ENCODE measurements around the gene LRRC43. TPM values are rescaled to one million over a fixed set of nuclear protein-coding genes. Genes with fewer than 3 reads are reported as not detected.

LRRC43 gene
- total and polyA plus RNA-seq, 12 donors, result 0.17 to 4.5 (median 1.1) TPM

- Histone ChIP-seq H3K27ac (no peak overlapping the region), H3K4me3 (peak overlapping the region in 2 of 4 donors; percentile 65 to 82), H3K4me1 (replicated peaks in 1 of 2) (no peaks in the 10 kb centered on the region), H3K27me3 (no peaks in the 10 kb centered on the region), H3K36me3 (replicated peaks in 1 of 2) (no peaks in the 10 kb centered on the region), H3K9me3 (replicated peaks in 1 of 3) (no peaks in the 10 kb centered on the region)
- WGBS, 4 donors, result 71 to 97% (median 81%) methylated on average over 1 to 10 of the region's 10 CpGs
- intact Hi-C loops (cut with DNase I), result loop anchor here in 1 of 2 donors (10.0 kb wide), 1 partner anchor 129 kb away; no protein-coding TSS in a partner anchor
- TF ChIP-seq, protein P1, sequence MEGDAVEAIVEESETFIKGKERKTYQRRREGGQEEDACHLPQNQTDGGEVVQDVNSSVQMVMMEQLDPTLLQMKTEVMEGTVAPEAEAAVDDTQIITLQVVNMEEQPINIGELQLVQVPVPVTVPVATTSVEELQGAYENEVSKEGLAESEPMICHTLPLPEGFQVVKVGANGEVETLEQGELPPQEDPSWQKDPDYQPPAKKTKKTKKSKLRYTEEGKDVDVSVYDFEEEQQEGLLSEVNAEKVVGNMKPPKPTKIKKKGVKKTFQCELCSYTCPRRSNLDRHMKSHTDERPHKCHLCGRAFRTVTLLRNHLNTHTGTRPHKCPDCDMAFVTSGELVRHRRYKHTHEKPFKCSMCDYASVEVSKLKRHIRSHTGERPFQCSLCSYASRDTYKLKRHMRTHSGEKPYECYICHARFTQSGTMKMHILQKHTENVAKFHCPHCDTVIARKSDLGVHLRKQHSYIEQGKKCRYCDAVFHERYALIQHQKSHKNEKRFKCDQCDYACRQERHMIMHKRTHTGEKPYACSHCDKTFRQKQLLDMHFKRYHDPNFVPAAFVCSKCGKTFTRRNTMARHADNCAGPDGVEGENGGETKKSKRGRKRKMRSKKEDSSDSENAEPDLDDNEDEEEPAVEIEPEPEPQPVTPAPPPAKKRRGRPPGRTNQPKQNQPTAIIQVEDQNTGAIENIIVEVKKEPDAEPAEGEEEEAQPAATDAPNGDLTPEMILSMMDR (IDR thresholded peaks at IDR 0.05), result no peak
- no peak for TF ChIP-seq POLR2A (IDR thresholded peaks at IDR 0.05)
- no peak for DNase-seq
Observed at GRCh38 chr12:122183588-122183940, 641 bp downstream of the LRRC43 start.

DNA sequence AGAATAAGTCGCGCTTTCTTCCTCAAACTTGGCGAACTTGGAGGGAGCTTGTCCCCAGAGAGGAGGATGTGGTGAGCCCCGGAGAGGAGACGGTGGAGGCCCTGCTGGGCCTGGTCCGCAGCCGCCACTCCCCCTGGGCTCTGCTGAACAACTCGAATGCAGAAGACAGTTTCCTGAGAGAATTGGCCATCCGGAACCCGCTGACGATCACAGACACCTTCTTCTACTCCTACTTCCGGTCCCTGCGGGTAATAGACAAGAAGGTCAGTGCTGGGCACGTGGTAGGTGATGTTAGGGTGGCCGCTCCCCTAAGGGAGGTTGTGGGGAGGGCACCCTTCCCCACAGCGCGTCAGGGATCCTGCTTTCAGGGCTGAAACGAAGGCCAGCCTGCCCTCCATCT, 1.6 kb downstream of the LRRC43 start:
- H3K4me3 ChIP-seq, result no peak overlapping the region
- H3K9me3 ChIP-seq (replicated peaks in 1 of 3), result no peaks in the 10 kb centered on the region
- H3K36me3 ChIP-seq (replicated peaks in 1 of 2), result no peaks in the 10 kb centered on the region
- DNase-seq, result no peak
- 68 to 86% (median 81%) methylated on average over 9 to 18 of the region's 18 CpGs for WGBS, 4 donors
- no peaks in the 10 kb centered on the region for H3K27me3 ChIP-seq
- intact Hi-C loops (cut with DNase I), result loop anchor here in 1 of 2 donors (10.0 kb wide), 1 partner anchor 130 kb away; no protein-coding TSS in a partner anchor
- H3K27ac ChIP-seq, result no peak overlapping the region
- TF ChIP-seq, protein P1 (IDR thresholded peaks at IDR 0.05), result no peak
- no peak for TF ChIP-seq POLR2A (IDR thresholded peaks at IDR 0.05)
- no peaks in the 10 kb centered on the region for H3K4me1 ChIP-seq (replicated peaks in 1 of 2)

DNA sequence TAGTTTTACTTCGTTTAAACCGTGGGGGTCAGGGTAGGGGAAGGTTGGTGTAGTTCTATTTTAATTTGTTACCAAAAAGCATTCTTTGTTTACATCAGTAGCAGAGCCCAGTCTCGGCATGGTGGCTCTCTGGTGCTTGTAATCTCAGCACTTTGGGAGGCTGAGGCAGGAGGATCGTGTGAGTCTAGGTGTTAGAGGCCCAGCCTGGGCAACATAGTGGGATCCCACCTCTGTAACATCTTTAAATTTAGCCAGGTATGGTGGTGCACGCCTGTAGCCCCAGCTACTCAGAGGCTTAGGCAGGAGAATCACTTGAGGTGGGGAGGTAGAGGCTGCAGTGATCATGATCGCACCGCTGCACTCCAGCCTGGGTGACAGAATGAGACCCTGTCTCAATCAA, 2.2 kb downstream of the LRRC43 start:
- Histone ChIP-seq H3K27me3 (no peaks in the 10 kb centered on the region), H3K4me3 (no peak overlapping the region), H3K4me1 (replicated peaks in 1 of 2) (no peaks in the 10 kb centered on the region), H3K27ac (no peak overlapping the region), H3K36me3 (replicated peaks in 1 of 2) (no peaks in the 10 kb centered on the region), H3K9me3 (replicated peaks in 1 of 3) (no peaks in the 10 kb centered on the region)
- DNase-seq, result no peak
- 92 to 95% (median 94%) methylated on average over 5 to 7 of the region's 7 CpGs for whole genome bisulfite sequencing, 4 donors
- TF ChIP-seq, protein P1 (IDR thresholded peaks at IDR 0.05), result no peak
- no peak for TF ChIP-seq POLR2A (IDR thresholded peaks at IDR 0.05)
- intact Hi-C loops (cut with DNase I), result loop anchor here in 1 of 2 donors (10.0 kb wide), 1 partner anchor 130 kb away; no protein-coding TSS in a partner anchor

- Histone ChIP-seq H3K4me3 (no peak overlapping the region), H3K27me3 (no peaks in the 10 kb centered on the region), H3K9me3 (replicated peaks in 1 of 3) (no peaks in the 10 kb centered on the region), H3K27ac (no peak overlapping the region), H3K36me3 (replicated peaks in 1 of 2) (no peaks in the 10 kb centered on the region), H3K4me1 (replicated peaks in 1 of 2) (no peaks in the 10 kb centered on the region)
- 88 to 95% (median 90%) methylated on average over 6 to 10 of the region's 10 CpGs for WGBS, 4 donors
- DNase-seq, result no peak
- TF ChIP-seq, protein P1 (IDR thresholded peaks at IDR 0.05), result no peak
- no peak for TF ChIP-seq POLR2A (IDR thresholded peaks at IDR 0.05)
- intact Hi-C loops (cut with DNase I), result loop anchor here in 1 of 2 donors (10.0 kb wide), 1 partner anchor 131 kb away; no protein-coding TSS in a partner anchor
Observed at GRCh38 chr12:122185494-122186082, 2.7 kb downstream of the LRRC43 start.
